Common myeloid progenitor, CD34-positive (primary cell): Measurements from ENCODE around the gene NLN.
A peak's percentile ranks its signal among the peaks of the same experiment; 100 is the strongest.
"Not testable (repeated sequence)": the region's sequence is repeated elsewhere in the genome, so short reads cannot be mapped to it uniquely, and the experiment has no call there.

Experiments used
- CTCF ChIA-PET: fragments of 350-600 bp; sonication (Branson Sonifier 250); formaldehyde crosslinking; loops from one replicate; lab custom pipeline; 2021; ENCODE audit warnings: antibody characterized with exemption; lab: Charles Lee
- POLR2A ChIA-PET: fragments of 350-600 bp; sonication (Branson Sonifier 250); formaldehyde crosslinking; loops from one replicate; lab custom pipeline; 2021; ENCODE audit warnings: antibody characterized with exemption; lab: Charles Lee
- DNase-seq, 3 donors: peaks; one replicate each; pipeline versions ENCODE4 v3.0.0 to v3.0.0-alpha.2; 2013
- H3K27ac ChIP-seq, 2 experiments: 1 replicate in 1 of 2; 2 replicates in 1 of 2; pipeline ENCODE4 v1.7.0; 2013; ENCODE audit warnings: inconsistent platforms in 2 of 2, low read length in 2 of 2, mild to moderate bottlenecking in 2 of 2, low read depth in 1 of 2, moderate library complexity in 1 of 2; ENCODE audit not compliant: severe bottlenecking in 2 of 2, insufficient read depth in 1 of 2, poor library complexity in 1 of 2
- H3K27me3 ChIP-seq, 5 experiments: replicated peaks in 2 of 5; 1 replicate in 3 of 5; 2 replicates in 2 of 5; pipeline versions ENCODE4 v1.6.1 to v1.7.0; 2013; ENCODE audit warnings: low read length in 4 of 5, mild to moderate bottlenecking in 2 of 5, moderate library complexity in 2 of 5, inconsistent platforms in 1 of 5; ENCODE audit not compliant: insufficient read depth in 5 of 5, control insufficient read depth in 4 of 5
- H3K36me3 ChIP-seq, 4 experiments: 1 replicate in 2 of 4; 2 replicates in 2 of 4; pipeline versions ENCODE4 v1.6.1 to v1.7.0; 2013; ENCODE audit warnings: low read length in 3 of 4, control low read depth in 1 of 4, mild to moderate bottlenecking in 1 of 4; ENCODE audit not compliant: control insufficient read depth in 4 of 4, insufficient read depth in 4 of 4
- H3K4me1 ChIP-seq, 4 experiments: 1 replicate in 3 of 4; 2 replicates in 1 of 4; pipeline versions ENCODE4 v1.6.1 to v1.7.1; 2013; ENCODE audit warnings: low read length in 3 of 4, mild to moderate bottlenecking in 3 of 4, control low read depth in 1 of 4, inconsistent platforms in 1 of 4, moderate library complexity in 1 of 4; ENCODE audit not compliant: control insufficient read depth in 4 of 4, insufficient read depth in 4 of 4; ENCODE audit errors: control extremely low read depth in 1 of 4
- H3K4me3 ChIP-seq, 7 experiments: 1 replicate in 4 of 7; 2 replicates in 3 of 7; pipeline versions ENCODE4 v1.5.1 to v1.7.0; 2013; ENCODE audit warnings: mild to moderate bottlenecking in 7 of 7, low read length in 6 of 7, moderate library complexity in 6 of 7, inconsistent platforms in 2 of 7, low read depth in 2 of 7, control low read depth in 1 of 7; ENCODE audit not compliant: insufficient read depth in 4 of 7, control insufficient read depth in 1 of 7; ENCODE audit errors: extremely low read depth in 1 of 7
- H3K9me3 ChIP-seq, 5 experiments: 1 replicate in 4 of 5; 2 replicates in 1 of 5; pipeline versions ENCODE4 v1.6.1 to v1.7.1; 2013; ENCODE audit warnings: low read length in 4 of 5, mild to moderate bottlenecking in 2 of 5, inconsistent platforms in 1 of 5, low read depth in 1 of 5, moderate library complexity in 1 of 5; ENCODE audit not compliant: control insufficient read depth in 4 of 5, insufficient read depth in 2 of 5; ENCODE audit errors: control extremely low read depth in 1 of 5
- WGBS: methylation state at CpG from one replicate; pipeline ENCODE4 v1.1.5; 2013; ENCODE audit not compliant: insufficient coverage; 5-methylcytosine and 5-hydroxymethylcytosine counted together

Gene NLN

GRCh38 chr5:65802820-65803219, 80.8 kb downstream of the NLN start:
- Histone ChIP-seq H3K4me3 (no peak overlapping the region), H3K27ac (no peak overlapping the region), H3K36me3 (peaks cover 0 to 16% (median 9%) of the 10 kb centered on the region in 4 experiments), H3K27me3 (no peaks in the 10 kb centered on the region), H3K9me3 (peaks cover 0 to 20% (median 10%) of the 10 kb centered on the region in 5 experiments), H3K4me1 (peaks cover 0 to 23% (median 13%) of the 10 kb centered on the region in 4 experiments)
- peak in 1 of 3 donors; percentile 21 for DNase-seq
- WGBS = 98% methylated on average over 4 of the region's 4 CpGs
- ChIA-PET CTCF (interaction anchor here (1.1 to 1.3 kb wide), 2 partner anchors 11 to 23 kb away, joined by 3 to 4 read pairs; no protein-coding TSS in a partner anchor), POLR2A (no interaction called here)

- Histone ChIP-seq H3K27me3 (no peaks in the 10 kb centered on the region), H3K36me3 (peaks cover 0 to 16% (median 7%) of the 10 kb centered on the region in 4 experiments), H3K9me3 (peaks cover 0 to 20% (median 10%) of the 10 kb centered on the region in 5 experiments), H3K4me1 (peaks cover 0 to 23% (median 13%) of the 10 kb centered on the region in 4 experiments), H3K27ac (peak overlapping the region in 1 of 2 experiments; percentile 2), H3K4me3 (no peak overlapping the region)
- peak in 2 of 3 donors; percentile 64 to 73 for DNase-seq
- ChIA-PET POLR2A (no interaction called here), CTCF (interaction anchor here (0.9 to 1.3 kb wide), 2 partner anchors 11 to 12 kb away, joined by 3 to 4 read pairs; no protein-coding TSS in a partner anchor)
- 90% methylated on average over 3 of the region's 5 CpGs for WGBS
These were observed 81.8 kb downstream of the NLN start for GRCh38 chr5:65803699-65804391.

- 100% methylated on average over 1 of the region's 2 CpGs for WGBS
- Histone ChIP-seq H3K27me3 (no peaks in the 10 kb centered on the region), H3K27ac (no peak overlapping the region), H3K36me3 (peaks cover 0 to 23% (median 13%) of the 10 kb centered on the region in 4 experiments), H3K4me3 (no peak overlapping the region), H3K4me1 (peaks cover 0 to 23% (median 13%) of the 10 kb centered on the region in 4 experiments), H3K9me3 (peaks cover 0 to 20% (median 10%) of the 10 kb centered on the region in 5 experiments)
- ChIA-PET CTCF (interaction anchor here (1.2 kb wide), 1 partner anchor 12 kb away, joined by 4 read pairs; no protein-coding TSS in a partner anchor), POLR2A (interaction anchor here (0.6 kb wide), 1 partner anchor 146 kb away, joined by 3 read pairs; no protein-coding TSS in a partner anchor)
- DNase-seq = no peak
These were observed 83.1 kb downstream of the NLN start for GRCh38 chr5:65805089-65805488.

- H3K27ac ChIP-seq, CTCF ChIA-PET, POLR2A ChIA-PET, H3K27me3 ChIP-seq, DNase-seq, H3K4me3 ChIP-seq: not testable (repeated sequence)
- Histone ChIP-seq H3K4me1 (peaks cover 0 to 13% (median 9%) of the 10 kb centered on the region in 4 experiments), H3K9me3 (peaks cover 0 to 12% (median 7%) of the 10 kb centered on the region in 5 experiments), H3K36me3 (peaks cover 3 to 23% (median 13%) of the 10 kb centered on the region in 4 experiments)
- WGBS = 88% methylated on average over 1 of the region's 5 CpGs
These were observed 85.5 kb downstream of the NLN start for GRCh38 chr5:65807494-65807893.

- Histone ChIP-seq H3K9me3 (peaks cover 0 to 4% (median 0%) of the 10 kb centered on the region in 5 experiments), H3K4me3 (no peak overlapping the region), H3K27me3 (no peaks in the 10 kb centered on the region), H3K36me3 (peaks cover 3 to 23% (median 14%) of the 10 kb centered on the region in 4 experiments), H3K27ac (no peak overlapping the region), H3K4me1 (peaks cover 0 to 11% (median 8%) of the 10 kb centered on the region in 4 experiments)
- POLR2A ChIA-PET = interaction anchor here (0.6 kb wide), 1 partner anchor 116 kb away, joined by 4 read pairs; no protein-coding TSS in a partner anchor
- WGBS = 98% methylated on average over 4 of the region's 5 CpGs
- no peak for DNase-seq
- CTCF ChIA-PET = no interaction called here
These were observed 86.3 kb downstream of the NLN start for GRCh38 chr5:65808251-65808741.

- POLR2A ChIA-PET = interaction anchor here (0.6 kb wide), 1 partner anchor 116 kb away, joined by 4 read pairs; no protein-coding TSS in a partner anchor
- Histone ChIP-seq H3K27me3 (no peaks in the 10 kb centered on the region), H3K9me3 (peaks cover 0 to 2% (median 0%) of the 10 kb centered on the region in 5 experiments), H3K4me1 (peaks cover 0 to 6% (median 5%) of the 10 kb centered on the region in 4 experiments), H3K27ac (no peak overlapping the region), H3K36me3 (peaks cover 3 to 28% (median 15%) of the 10 kb centered on the region in 4 experiments), H3K4me3 (no peak overlapping the region)
- CTCF ChIA-PET = interaction anchor here (0.6 kb wide), 1 partner anchor 246 kb away, joined by 3 read pairs; the partner anchor contains the start of genes CENPK and PPWD1
- no peak for DNase-seq
- WGBS = no CpG with 5 or more reads among the region's 1 CpG
These were observed 86.8 kb downstream of the NLN start for GRCh38 chr5:65808818-65809217.
